Ishikawa (cell line): ENCODE results near the gene ACSS2.
A peak's percentile ranks its signal among the peaks of the same experiment; 100 is the strongest.

ENCODE experiments used
- CEBPB ChIP-seq: IDR thresholded peaks from 2 replicates; pipeline ENCODE4 v1.6.1; 2012
- CREB1 ChIP-seq: IDR thresholded peaks from 2 replicates; pipeline ENCODE4 v1.6.1; 2012; ENCODE audit warnings: low read depth
- EGR1 ChIP-seq: IDR thresholded peaks from 2 replicates; pipeline ENCODE4 v1.6.1; 2012
- EP300 ChIP-seq: IDR thresholded peaks from 2 replicates; pipeline ENCODE4 v1.6.1; 2012; ENCODE audit warnings: borderline replicate concordance
- FOXM1 ChIP-seq: IDR thresholded peaks from 2 replicates; pipeline ENCODE4 v1.6.1; 2012; ENCODE audit warnings: low read depth, borderline replicate concordance
- MAX ChIP-seq: IDR thresholded peaks from 2 replicates; pipeline ENCODE4 v1.6.1; 2012
- NFIC ChIP-seq: IDR thresholded peaks from 2 replicates; pipeline ENCODE4 v1.6.1; 2012
- RAD21 ChIP-seq: IDR thresholded peaks from 2 replicates; pipeline ENCODE4 v1.6.1; 2012; ENCODE audit warnings: low read depth
- REST ChIP-seq: IDR thresholded peaks from 2 replicates; pipeline ENCODE4 v1.6.1; 2012; ENCODE audit warnings: low read depth, mild to moderate bottlenecking
- TAF1 ChIP-seq: IDR thresholded peaks from 2 replicates; pipeline ENCODE4 v1.6.1; 2012; ENCODE audit warnings: low read depth, mild to moderate bottlenecking
- TCF12 ChIP-seq: IDR thresholded peaks from 2 replicates; pipeline ENCODE4 v1.6.1; 2012; ENCODE audit warnings: low read depth
- TEAD4 ChIP-seq: IDR thresholded peaks from 2 replicates; pipeline ENCODE4 v1.6.1; 2012
- USF1 ChIP-seq: IDR thresholded peaks from 2 replicates; pipeline ENCODE4 v1.6.1; 2012
- YY1 ChIP-seq: IDR thresholded peaks from 2 replicates; pipeline ENCODE4 v1.6.1; 2012; ENCODE audit warnings: low read depth
- ZBTB7A ChIP-seq: IDR thresholded peaks from 2 replicates; pipeline ENCODE4 v1.6.1; 2012; ENCODE audit warnings: low read depth

ACSS2 gene

GRCh38 chr20:34952671-34953070 is 76.3 kb downstream of the ACSS2 start:
- TF ChIP-seq USF1 (no peak), EP300 (no peak), TAF1 (no peak), TEAD4 (no peak), FOXM1 (no peak), TCF12 (no peak)

GRCh38 chr20:34953960-34954359 is 77.5 kb downstream of the ACSS2 start:
- TF ChIP-seq RAD21 (no peak), ZBTB7A (no peak), REST (no peak), EGR1 (no peak)

GRCh38 chr20:34954904-34955230 is 78.5 kb downstream of the ACSS2 start:
- TF ChIP-seq USF1 (no peak; the same call in 1 of the 2 replicates), TCF12 (no peak), NFIC (no peak), MAX (peak; percentile 74), CEBPB (no peak), REST (no peak), FOXM1 (no peak)

- TF ChIP-seq USF1 (peak; percentile 4; the same call in 1 of the 2 replicates), TEAD4 (peak; percentile 59), CEBPB (no peak), EP300 (no peak), ZBTB7A (no peak; the same call in 1 of the 2 replicates), NFIC (no peak), YY1 (peak; percentile 43; the same call in 1 of the 2 replicates), FOXM1 (no peak), EGR1 (no peak), TCF12 (peak; percentile 66), CREB1 (peak; percentile 16; the same call in 1 of the 2 replicates), TAF1 (peak; percentile 97), REST (no peak), RAD21 (peak; percentile 70), MAX (peak; percentile 32)
Observed at GRCh38 chr20:34955231-34956040, 79.0 kb downstream of the ACSS2 start, which contains the start of the genes GSS and MYH7B. Gene GSS, minus strand, starts transcription at chr20:34955806. Its CDS starts 3,954 bp downstream, at chr20:34951852. Gene MYH7B, plus strand, starts transcription at chr20:34955868. Its CDS starts 22,138 bp downstream, at chr20:34978006.
